SU-DHL-6 (cell line): ENCODE data around the gene GYG1.

Experiments
- H2AFZ ChIP-seq: fragments of 200-600 bp; sonication (generic); 2 replicates; pipeline ENCODE4 v1.6.1; 2014; ENCODE audit warnings: low read depth, mild to moderate bottlenecking, moderate library complexity, mixed read lengths, antibody characterized with exemption, low read length; ENCODE audit not compliant: severe bottlenecking
- H3F3A ChIP-seq: fragments of 200-600 bp; shearing (Covaris generic); 2 replicates; pipeline ENCODE4 v1.6.0; 2016; ENCODE audit warnings: antibody characterized with exemption, mild to moderate bottlenecking; ENCODE audit not compliant: insufficient read depth
- H3K27ac ChIP-seq: fragments of 200-600 bp; sonication (generic); 2 replicates; pipeline ENCODE4 v1.5.1; 2016; ENCODE audit warnings: low read depth, mild to moderate bottlenecking, low read length, moderate library complexity, mixed read lengths
- H3K27me3 ChIP-seq: fragments of 200-600 bp; sonication (generic), shearing (Covaris generic); 2 replicates; pipeline ENCODE4 v1.6.0; 2014; ENCODE audit warnings: mild to moderate bottlenecking, low read length
- H3K36me3 ChIP-seq: fragments of 200-600 bp; sonication (generic); 2 replicates; pipeline ENCODE4 v1.6.1; 2014; ENCODE audit warnings: mild to moderate bottlenecking, low read length, mixed read lengths
- H3K4me2 ChIP-seq: fragments of 300-600, 200-600 bp; shearing (Covaris generic), sonication (generic); 2 replicates; pipeline ENCODE4 v1.6.0; 2014; ENCODE audit warnings: low read length, low read depth, mild to moderate bottlenecking; ENCODE audit not compliant: poor library complexity, severe bottlenecking
- H3K4me3 ChIP-seq: fragments of 200-600 bp; sonication (generic); 2 replicates; pipeline ENCODE4 v1.5.1; 2014; ENCODE audit warnings: antibody characterized with exemption, low read length, mild to moderate bottlenecking, mixed read lengths; ENCODE audit not compliant: insufficient read depth, poor library complexity, severe bottlenecking
- H3K79me2 ChIP-seq: fragments of 200-600 bp; sonication (generic); 2 replicates; pipeline ENCODE4 v1.6.1; 2014; ENCODE audit warnings: mild to moderate bottlenecking, low read length, moderate library complexity; ENCODE audit not compliant: insufficient read depth
- H3K9ac ChIP-seq: fragments of 200-600 bp; sonication (generic); 2 replicates; pipeline ENCODE4 v1.7.0; 2014; ENCODE audit warnings: mild to moderate bottlenecking, low read length
- H3K9me2 ChIP-seq: fragments of 200-600 bp; sonication (generic); replicated peaks from 2 replicates; pipeline ENCODE4 v1.6.1; 2014; ENCODE audit warnings: low read length; ENCODE audit not compliant: insufficient read depth
- H3K9me3 ChIP-seq: fragments of 200-600 bp; sonication (generic); 2 replicates; pipeline ENCODE4 v1.6.1; 2014; ENCODE audit warnings: low read length, mixed read lengths; ENCODE audit not compliant: insufficient read depth
- H4K20me1 ChIP-seq: fragments of 200-600 bp; sonication (generic); 2 replicates; pipeline ENCODE4 v1.6.1; 2014; ENCODE audit warnings: low read depth, mild to moderate bottlenecking, antibody characterized with exemption, low read length, moderate library complexity, mixed read lengths
- EZH2phosphoT487 ChIP-seq: fragments of 200-600 bp; sonication (generic), shearing (Covaris generic); conservative IDR thresholded peaks from 2 replicates; pipeline ENCODE4 v1.6.1; 2018; ENCODE audit warnings: mild to moderate bottlenecking, antibody characterized with exemption, low read length, moderate library complexity, mixed read lengths
- TF ChIP-seq, protein P1 (sequence below): fragments of 200-600 bp; sonication (generic); IDR thresholded peaks from one replicate; pipeline ENCODE4 v1.5.1; 2017; ENCODE audit warnings: antibody characterized with exemption, mild to moderate bottlenecking, low read length, moderate library complexity; ENCODE audit not compliant: insufficient read depth, poor library complexity, severe bottlenecking

Gene GYG1

DNA sequence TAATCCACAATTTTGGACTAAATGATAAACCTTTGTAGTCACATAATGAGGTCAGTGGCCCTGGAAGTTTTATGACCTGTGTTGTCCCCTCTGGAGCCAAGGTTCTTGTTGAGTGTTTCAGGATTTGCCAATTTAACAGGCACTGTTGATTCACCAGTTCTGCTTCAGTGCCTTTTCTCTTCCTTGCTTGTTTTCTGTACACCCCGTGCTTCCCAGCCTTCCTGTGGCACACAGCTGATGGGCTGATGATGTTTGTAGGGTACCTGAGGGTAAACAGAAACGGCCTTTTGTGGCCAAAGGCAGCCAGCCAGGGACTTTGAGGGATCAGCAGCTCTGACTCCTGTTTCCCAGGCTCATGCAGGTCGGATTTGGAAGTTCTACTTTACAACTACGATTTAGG is 13.3 kb downstream of the GYG1 start:
- TF ChIP-seq, protein P1, sequence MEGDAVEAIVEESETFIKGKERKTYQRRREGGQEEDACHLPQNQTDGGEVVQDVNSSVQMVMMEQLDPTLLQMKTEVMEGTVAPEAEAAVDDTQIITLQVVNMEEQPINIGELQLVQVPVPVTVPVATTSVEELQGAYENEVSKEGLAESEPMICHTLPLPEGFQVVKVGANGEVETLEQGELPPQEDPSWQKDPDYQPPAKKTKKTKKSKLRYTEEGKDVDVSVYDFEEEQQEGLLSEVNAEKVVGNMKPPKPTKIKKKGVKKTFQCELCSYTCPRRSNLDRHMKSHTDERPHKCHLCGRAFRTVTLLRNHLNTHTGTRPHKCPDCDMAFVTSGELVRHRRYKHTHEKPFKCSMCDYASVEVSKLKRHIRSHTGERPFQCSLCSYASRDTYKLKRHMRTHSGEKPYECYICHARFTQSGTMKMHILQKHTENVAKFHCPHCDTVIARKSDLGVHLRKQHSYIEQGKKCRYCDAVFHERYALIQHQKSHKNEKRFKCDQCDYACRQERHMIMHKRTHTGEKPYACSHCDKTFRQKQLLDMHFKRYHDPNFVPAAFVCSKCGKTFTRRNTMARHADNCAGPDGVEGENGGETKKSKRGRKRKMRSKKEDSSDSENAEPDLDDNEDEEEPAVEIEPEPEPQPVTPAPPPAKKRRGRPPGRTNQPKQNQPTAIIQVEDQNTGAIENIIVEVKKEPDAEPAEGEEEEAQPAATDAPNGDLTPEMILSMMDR = no peak
- TF ChIP-seq EZH2phosphoT487 = no peak
- H3K27ac ChIP-seq = no peak overlapping the region
- H4K20me1 ChIP-seq = no peaks in the 10 kb centered on the region
- no peak overlapping the region for H3K4me3 ChIP-seq
- H3K4me2 ChIP-seq = no peak overlapping the region
- H3K79me2 ChIP-seq = no peaks in the 10 kb centered on the region
- H2AFZ ChIP-seq = no peak overlapping the region
- 0 out of 2 replicates have a peak, but pooled peaks cover 4% of the 10 kb centered on the region for H3K36me3 ChIP-seq
- no peaks in the 10 kb centered on the region for H3K27me3 ChIP-seq
- no peak overlapping the region for H3K9ac ChIP-seq
- H3K9me2 ChIP-seq = no peaks in the 10 kb centered on the region
- H3F3A ChIP-seq = no peaks in the 10 kb centered on the region
- H3K9me3 ChIP-seq = no peaks in the 10 kb centered on the region

DNA sequence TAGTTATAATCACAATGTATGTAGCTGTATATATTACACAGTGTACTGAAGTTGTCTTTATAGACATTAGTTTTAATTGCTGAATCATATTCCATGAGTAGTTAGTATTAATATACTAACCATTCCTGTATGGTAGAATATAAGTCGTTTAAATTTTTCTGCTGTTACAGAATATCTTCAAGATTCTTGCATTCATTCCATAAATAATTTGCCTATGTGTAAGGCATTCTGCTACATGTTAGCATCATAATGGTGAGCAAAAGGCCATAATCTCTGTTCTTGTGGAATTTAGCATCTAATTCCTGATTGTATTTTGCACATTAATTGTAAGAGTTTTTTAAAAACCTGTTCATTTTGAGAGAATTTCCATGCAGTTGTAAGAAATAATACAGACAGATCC is 14.1 kb downstream of the GYG1 start:
- Histone ChIP-seq H3K36me3 (no peaks in the 10 kb centered on the region), H3K9me2 (no peaks in the 10 kb centered on the region), H3K9me3 (no peaks in the 10 kb centered on the region), H3K27me3 (no peaks in the 10 kb centered on the region), H3K4me3 (no peak overlapping the region), H2AFZ (no peak overlapping the region), H3K79me2 (no peaks in the 10 kb centered on the region), H4K20me1 (no peaks in the 10 kb centered on the region), H3K9ac (no peak overlapping the region), H3F3A (no peaks in the 10 kb centered on the region), H3K27ac (no peak overlapping the region), H3K4me2 (no peak overlapping the region)
- TF ChIP-seq, protein P1 = no peak
- TF ChIP-seq EZH2phosphoT487 = no peak

DNA sequence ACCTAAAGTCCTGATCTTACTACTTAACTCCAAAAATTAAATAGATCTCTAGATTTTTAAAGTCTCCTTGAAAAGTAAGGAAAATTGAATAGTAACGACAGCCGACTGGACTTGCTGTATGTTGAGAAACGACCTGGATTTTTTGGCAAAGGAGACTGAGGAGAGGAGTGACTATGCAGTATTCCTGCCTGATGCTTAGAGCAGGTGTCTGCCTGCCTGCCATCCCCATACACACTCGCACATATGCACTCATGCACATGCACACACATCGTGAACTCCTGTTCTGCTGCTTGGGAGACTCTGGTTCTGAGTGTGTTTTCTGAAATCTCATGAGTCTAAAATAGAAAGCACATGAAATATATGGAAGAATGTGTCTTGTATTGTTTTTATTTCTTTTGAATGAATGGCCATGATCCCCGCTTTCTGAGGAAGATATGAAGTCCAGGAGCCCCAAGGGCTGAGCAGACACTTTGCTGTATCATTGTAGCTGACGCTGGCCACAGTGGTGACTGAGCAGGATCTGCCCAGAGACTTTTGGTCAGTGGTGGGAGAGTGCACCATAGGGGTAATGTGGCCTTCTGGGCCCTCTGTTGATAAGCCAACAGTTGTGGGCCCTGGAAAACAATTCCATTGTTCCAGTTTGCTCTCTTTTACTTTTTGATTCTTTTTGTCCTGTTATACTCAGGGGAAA is 16.4 kb downstream of the GYG1 start:
- Histone ChIP-seq H2AFZ (no peak overlapping the region), H3K4me2 (no peak overlapping the region), H3K36me3 (no peaks in the 10 kb centered on the region), H3K9ac (no peak overlapping the region), H3K27ac (no peak overlapping the region), H4K20me1 (no peaks in the 10 kb centered on the region), H3F3A (no peaks in the 10 kb centered on the region), H3K27me3 (no peaks in the 10 kb centered on the region), H3K9me2 (no peaks in the 10 kb centered on the region), H3K9me3 (no peaks in the 10 kb centered on the region), H3K79me2 (no peaks in the 10 kb centered on the region), H3K4me3 (no peak overlapping the region)
- TF ChIP-seq, protein P1 = no peak
- no peak for TF ChIP-seq EZH2phosphoT487
